ENCODE data around the gene MGRN1.

The MGRN1 gene

GRCh38 chr16:4680673-4681470, 56.2 kb downstream of the MGRN1 start:
- H3K27ac ChIP-seq (ENCODE audit: extremely low read depth, low read depth, low read length), result no peak overlapping the region
- TF ChIP-seq HOXC10 (CRISPR knock-in tag; IDR thresholded peaks at IDR 0.05), result no peak
- TF ChIP-seq, protein P1, sequence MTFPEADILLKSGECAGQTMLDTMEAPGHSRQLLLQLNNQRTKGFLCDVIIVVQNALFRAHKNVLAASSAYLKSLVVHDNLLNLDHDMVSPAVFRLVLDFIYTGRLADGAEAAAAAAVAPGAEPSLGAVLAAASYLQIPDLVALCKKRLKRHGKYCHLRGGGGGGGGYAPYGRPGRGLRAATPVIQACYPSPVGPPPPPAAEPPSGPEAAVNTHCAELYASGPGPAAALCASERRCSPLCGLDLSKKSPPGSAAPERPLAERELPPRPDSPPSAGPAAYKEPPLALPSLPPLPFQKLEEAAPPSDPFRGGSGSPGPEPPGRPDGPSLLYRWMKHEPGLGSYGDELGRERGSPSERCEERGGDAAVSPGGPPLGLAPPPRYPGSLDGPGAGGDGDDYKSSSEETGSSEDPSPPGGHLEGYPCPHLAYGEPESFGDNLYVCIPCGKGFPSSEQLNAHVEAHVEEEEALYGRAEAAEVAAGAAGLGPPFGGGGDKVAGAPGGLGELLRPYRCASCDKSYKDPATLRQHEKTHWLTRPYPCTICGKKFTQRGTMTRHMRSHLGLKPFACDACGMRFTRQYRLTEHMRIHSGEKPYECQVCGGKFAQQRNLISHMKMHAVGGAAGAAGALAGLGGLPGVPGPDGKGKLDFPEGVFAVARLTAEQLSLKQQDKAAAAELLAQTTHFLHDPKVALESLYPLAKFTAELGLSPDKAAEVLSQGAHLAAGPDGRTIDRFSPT (tag by site-specific recombination; IDR thresholded peaks at IDR 0.05), result peak; percentile 45; the same call in 1 of the 2 replicates
- peaks cover 0 to 86% of the 10 kb centered on the region in 2 experiments; a peak in 2 of 3 replicates for H3K36me3 ChIP-seq (ENCODE audit: control insufficient read depth in 2 of 2, insufficient read depth in 1 of 2, low read length in 2 of 2)
- ChIA-PET CTCF (interaction anchor here (0.7 to 1.1 kb wide), 2 partner anchors 26 to 195 kb away, joined by 3 read pairs; no protein-coding TSS in a partner anchor), POLR2A (no interaction called here)
- no peak overlapping the region for H3K4me3 ChIP-seq (ENCODE audit: low read depth, low read length)
- no peaks in the 10 kb centered on the region for H3K9me3 ChIP-seq (ENCODE audit: control insufficient read depth, insufficient read depth, low read depth, low read length)
- H3K4me1 ChIP-seq (ENCODE audit: control insufficient read depth, insufficient read depth, low read length), result no peaks in the 10 kb centered on the region

DNA sequence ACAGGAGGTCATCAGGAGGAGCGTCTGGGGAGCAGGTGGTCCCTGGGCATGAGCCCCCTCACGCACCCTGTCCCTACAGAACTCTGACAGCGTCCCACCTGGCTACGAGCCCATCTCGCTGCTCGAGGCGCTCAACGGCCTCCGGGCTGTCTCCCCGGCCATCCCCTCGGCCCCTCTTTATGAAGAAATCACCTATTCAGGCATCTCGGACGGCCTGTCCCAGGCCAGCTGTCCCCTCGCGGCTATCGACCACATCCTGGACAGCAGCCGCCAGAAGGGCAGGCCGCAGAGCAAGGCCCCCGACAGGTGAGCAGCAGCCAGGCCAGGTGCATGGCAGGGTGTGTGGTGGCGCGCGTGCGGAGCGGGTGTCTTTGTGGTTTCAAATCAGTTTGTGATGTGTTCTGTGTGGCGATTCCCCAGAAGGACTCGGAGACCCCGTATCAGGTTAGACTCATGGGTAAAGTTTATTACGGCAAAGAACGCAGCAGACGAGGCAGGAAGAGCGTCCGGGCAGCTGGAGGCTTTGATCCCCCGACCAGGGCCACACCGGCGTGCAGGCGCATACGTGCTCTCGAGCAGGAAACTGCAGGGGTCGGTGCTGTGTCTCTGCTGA, 57.0 kb downstream of the MGRN1 start:
- Histone ChIP-seq H3K27ac (ENCODE audit: extremely low read depth, low read depth, low read length) (no peak overlapping the region), H3K4me1 (ENCODE audit: control insufficient read depth, insufficient read depth, low read length) (no peaks in the 10 kb centered on the region), H3K9me3 (ENCODE audit: control insufficient read depth, insufficient read depth, low read depth, low read length) (no peaks in the 10 kb centered on the region), H3K36me3 (ENCODE audit: control insufficient read depth in 2 of 2, insufficient read depth in 1 of 2, low read length in 2 of 2) (peaks cover 0 to 88% of the 10 kb centered on the region in 2 experiments; a peak in 2 of 3 replicates), H3K4me3 (ENCODE audit: low read depth, low read length) (no peak overlapping the region)
- ChIA-PET POLR2A (no interaction called here), CTCF (no interaction called here)
- TF ChIP-seq ZNF239 (tag by site-specific recombination; IDR thresholded peaks at IDR 0.05) (no peak), ZNF184 (tag by site-specific recombination; IDR thresholded peaks at IDR 0.05) (no peak), SCRT1 (tag by site-specific recombination; IDR thresholded peaks at IDR 0.05; ENCODE audit: borderline replicate concordance) (no peak), BCL11A (tag by site-specific recombination; IDR thresholded peaks at IDR 0.05; ENCODE audit: low read depth) (no peak), KLF17 (tag by site-specific recombination; IDR thresholded peaks at IDR 0.05) (no peak), GFI1B (tag by site-specific recombination; IDR thresholded peaks at IDR 0.05) (no peak), ZNF211 (tag by site-specific recombination; IDR thresholded peaks at IDR 0.05; ENCODE audit: low read depth) (no peak)
- TF ChIP-seq, protein P2, sequence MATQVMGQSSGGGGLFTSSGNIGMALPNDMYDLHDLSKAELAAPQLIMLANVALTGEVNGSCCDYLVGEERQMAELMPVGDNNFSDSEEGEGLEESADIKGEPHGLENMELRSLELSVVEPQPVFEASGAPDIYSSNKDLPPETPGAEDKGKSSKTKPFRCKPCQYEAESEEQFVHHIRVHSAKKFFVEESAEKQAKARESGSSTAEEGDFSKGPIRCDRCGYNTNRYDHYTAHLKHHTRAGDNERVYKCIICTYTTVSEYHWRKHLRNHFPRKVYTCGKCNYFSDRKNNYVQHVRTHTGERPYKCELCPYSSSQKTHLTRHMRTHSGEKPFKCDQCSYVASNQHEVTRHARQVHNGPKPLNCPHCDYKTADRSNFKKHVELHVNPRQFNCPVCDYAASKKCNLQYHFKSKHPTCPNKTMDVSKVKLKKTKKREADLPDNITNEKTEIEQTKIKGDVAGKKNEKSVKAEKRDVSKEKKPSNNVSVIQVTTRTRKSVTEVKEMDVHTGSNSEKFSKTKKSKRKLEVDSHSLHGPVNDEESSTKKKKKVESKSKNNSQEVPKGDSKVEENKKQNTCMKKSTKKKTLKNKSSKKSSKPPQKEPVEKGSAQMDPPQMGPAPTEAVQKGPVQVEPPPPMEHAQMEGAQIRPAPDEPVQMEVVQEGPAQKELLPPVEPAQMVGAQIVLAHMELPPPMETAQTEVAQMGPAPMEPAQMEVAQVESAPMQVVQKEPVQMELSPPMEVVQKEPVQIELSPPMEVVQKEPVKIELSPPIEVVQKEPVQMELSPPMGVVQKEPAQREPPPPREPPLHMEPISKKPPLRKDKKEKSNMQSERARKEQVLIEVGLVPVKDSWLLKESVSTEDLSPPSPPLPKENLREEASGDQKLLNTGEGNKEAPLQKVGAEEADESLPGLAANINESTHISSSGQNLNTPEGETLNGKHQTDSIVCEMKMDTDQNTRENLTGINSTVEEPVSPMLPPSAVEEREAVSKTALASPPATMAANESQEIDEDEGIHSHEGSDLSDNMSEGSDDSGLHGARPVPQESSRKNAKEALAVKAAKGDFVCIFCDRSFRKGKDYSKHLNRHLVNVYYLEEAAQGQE (tag by site-specific recombination; IDR thresholded peaks at IDR 0.05), result no peak

DNA sequence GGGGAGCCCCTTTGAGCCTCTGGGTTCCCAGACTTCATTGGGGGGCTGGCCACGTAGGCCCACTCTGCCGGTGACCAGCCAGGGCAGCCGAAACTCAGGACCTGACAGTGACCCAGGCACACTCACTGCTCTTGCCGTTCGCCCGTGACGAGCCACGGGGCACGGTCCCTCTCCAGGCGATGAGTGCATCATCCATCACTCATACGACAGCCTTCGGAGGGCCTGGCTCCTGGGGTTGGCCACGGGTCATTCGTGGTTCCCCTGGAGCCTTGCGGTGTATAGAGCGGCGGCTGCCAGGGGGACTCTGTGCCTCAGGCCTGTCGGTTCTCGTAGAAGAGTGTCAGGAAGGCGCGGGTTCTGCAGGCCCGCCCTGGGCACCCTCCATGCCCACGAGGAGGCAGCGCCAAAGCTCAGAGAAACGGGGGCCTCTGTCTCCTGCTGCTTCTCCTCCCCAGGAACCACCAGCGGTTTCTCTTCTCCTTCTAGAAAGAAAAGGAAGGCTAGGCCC, 57.5 kb downstream of the MGRN1 start:
- ChIA-PET POLR2A (no interaction called here), CTCF (no interaction called here)
- Histone ChIP-seq H3K4me1 (ENCODE audit: control insufficient read depth, insufficient read depth, low read length) (no peaks in the 10 kb centered on the region), H3K27ac (ENCODE audit: extremely low read depth, low read depth, low read length) (no peak overlapping the region), H3K4me3 (ENCODE audit: low read depth, low read length) (no peak overlapping the region), H3K9me3 (ENCODE audit: control insufficient read depth, insufficient read depth, low read depth, low read length) (no peaks in the 10 kb centered on the region), H3K36me3 (ENCODE audit: control insufficient read depth in 2 of 2, insufficient read depth in 1 of 2, low read length in 2 of 2) (peaks cover 0 to 89% of the 10 kb centered on the region in 2 experiments; a peak in 2 of 3 replicates)
- TF ChIP-seq ZNF701 (tag by site-specific recombination; IDR thresholded peaks at IDR 0.05) (no peak), ZNF555 (tag by site-specific recombination; conservative IDR thresholded peaks at IDR 0.05) (no peak), ZNF544 (tag by site-specific recombination; IDR thresholded peaks at IDR 0.05) (no peak), ZNF423 (tag by site-specific recombination; IDR thresholded peaks at IDR 0.05) (no peak), ZSCAN4 (tag by site-specific recombination; IDR thresholded peaks at IDR 0.05) (no peak), ELK4 (IDR thresholded peaks at IDR 0.05; ENCODE audit: borderline replicate concordance, low read depth, low read length) (no peak), YY2 (tag by site-specific recombination; IDR thresholded peaks at IDR 0.05) (no peak), SALL2 (tag by site-specific recombination; IDR thresholded peaks at IDR 0.05; ENCODE audit: borderline replicate concordance) (no peak)
- TF ChIP-seq, protein P3, sequence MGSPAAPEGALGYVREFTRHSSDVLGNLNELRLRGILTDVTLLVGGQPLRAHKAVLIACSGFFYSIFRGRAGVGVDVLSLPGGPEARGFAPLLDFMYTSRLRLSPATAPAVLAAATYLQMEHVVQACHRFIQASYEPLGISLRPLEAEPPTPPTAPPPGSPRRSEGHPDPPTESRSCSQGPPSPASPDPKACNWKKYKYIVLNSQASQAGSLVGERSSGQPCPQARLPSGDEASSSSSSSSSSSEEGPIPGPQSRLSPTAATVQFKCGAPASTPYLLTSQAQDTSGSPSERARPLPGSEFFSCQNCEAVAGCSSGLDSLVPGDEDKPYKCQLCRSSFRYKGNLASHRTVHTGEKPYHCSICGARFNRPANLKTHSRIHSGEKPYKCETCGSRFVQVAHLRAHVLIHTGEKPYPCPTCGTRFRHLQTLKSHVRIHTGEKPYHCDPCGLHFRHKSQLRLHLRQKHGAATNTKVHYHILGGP (tag by site-specific recombination; IDR thresholded peaks at IDR 0.05), result no peak
